ENCODE results near the gene FLVCR2.

DNA sequence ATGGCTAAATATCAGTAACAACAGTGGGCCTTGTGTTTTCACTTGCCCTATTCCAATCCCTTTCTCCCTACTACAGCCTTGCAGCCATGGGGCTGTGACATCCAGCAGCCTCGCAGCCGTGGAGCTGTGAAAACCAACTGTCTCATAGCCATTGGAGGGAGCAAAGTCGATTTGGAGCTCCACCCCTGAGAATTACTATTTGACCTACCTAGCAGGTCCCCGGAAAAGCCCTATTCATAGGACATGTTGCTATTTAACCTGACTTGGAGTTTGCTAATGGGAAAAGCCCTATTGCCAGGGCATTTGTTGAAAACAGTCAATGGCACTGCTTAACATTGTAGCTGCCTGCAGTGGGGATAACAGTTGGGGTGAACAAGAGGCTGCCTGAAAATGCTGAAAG, 49.0 kb downstream of the FLVCR2 start:
- TF ChIP-seq, protein P1, sequence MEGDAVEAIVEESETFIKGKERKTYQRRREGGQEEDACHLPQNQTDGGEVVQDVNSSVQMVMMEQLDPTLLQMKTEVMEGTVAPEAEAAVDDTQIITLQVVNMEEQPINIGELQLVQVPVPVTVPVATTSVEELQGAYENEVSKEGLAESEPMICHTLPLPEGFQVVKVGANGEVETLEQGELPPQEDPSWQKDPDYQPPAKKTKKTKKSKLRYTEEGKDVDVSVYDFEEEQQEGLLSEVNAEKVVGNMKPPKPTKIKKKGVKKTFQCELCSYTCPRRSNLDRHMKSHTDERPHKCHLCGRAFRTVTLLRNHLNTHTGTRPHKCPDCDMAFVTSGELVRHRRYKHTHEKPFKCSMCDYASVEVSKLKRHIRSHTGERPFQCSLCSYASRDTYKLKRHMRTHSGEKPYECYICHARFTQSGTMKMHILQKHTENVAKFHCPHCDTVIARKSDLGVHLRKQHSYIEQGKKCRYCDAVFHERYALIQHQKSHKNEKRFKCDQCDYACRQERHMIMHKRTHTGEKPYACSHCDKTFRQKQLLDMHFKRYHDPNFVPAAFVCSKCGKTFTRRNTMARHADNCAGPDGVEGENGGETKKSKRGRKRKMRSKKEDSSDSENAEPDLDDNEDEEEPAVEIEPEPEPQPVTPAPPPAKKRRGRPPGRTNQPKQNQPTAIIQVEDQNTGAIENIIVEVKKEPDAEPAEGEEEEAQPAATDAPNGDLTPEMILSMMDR (IDR thresholded peaks at IDR 0.05) = no peak
- TF ChIP-seq POLR2AphosphoS5 (IDR thresholded peaks at IDR 0.05; ENCODE audit: insufficient read depth in 1 of 2, low read depth in 1 of 2) (no peak), POLR2A (IDR thresholded peaks at IDR 0.05) (no peak)

Measured in vagina (tissue), 2 donors.